ENCODE data around the gene SH3PXD2A. TPM values are rescaled to one million over a fixed set of nuclear protein-coding genes. Genes with fewer than 3 reads are reported as not detected.

SH3PXD2A gene
- total and polyA plus RNA-seq, 12 donors = 6.9 to 44.9 (median 34.4) TPM

- Histone ChIP-seq H3K4me3 (no peak overlapping the region), H3K27ac (peak overlapping the region in 1 of 10 donors; percentile 89), H3K9me3 (no peaks in the 10 kb centered on the region), H3K4me1 (peaks cover 25 to 84% (median 55%) of the 10 kb centered on the region in 9 donors), H3K27me3 (no peaks in the 10 kb centered on the region), H3K36me3 (peaks cover 0 to 73% (median 23%) of the 10 kb centered on the region in 9 donors)
- ATAC-seq (no peak), DNase-seq (peak in 1 of 2 donors; percentile 0)
- TF ChIP-seq CTCF (IDR thresholded peaks at IDR 0.05) = no peak
- WGBS, 2 donors = 96 to 97% methylated on average over 2 of the region's 2 CpGs
- intact Hi-C loops (cut with DNase I) = loop anchor here in 6 of 10 donors (5.0 to 10.0 kb wide), 4 partner anchors 39 to 241 kb away; partner anchors contain the start of gene SH3PXD2A (in 1 of the 6)
These were observed 241.8 kb downstream of the SH3PXD2A start for GRCh38 chr10:103613616-103614015.

GRCh38 chr10:103612462-103613365, 242.7 kb downstream of the SH3PXD2A start:
- intact Hi-C loops (cut with DNase I) = loop anchor here in 6 of 10 donors (5.0 to 10.0 kb wide), 4 partner anchors 40 to 242 kb away; partner anchors contain the start of gene SH3PXD2A (in 1 of the 6)
- Histone ChIP-seq H3K4me1 (peaks cover 18 to 75% (median 46%) of the 10 kb centered on the region in 9 donors), H3K27ac (peak overlapping the region in 1 of 10 donors; percentile 3), H3K36me3 (peaks cover 0 to 69% (median 23%) of the 10 kb centered on the region in 9 donors), H3K27me3 (no peaks in the 10 kb centered on the region), H3K4me3 (no peak overlapping the region), H3K9me3 (no peaks in the 10 kb centered on the region)
- 88 to 92% methylated on average over 17 of the region's 17 CpGs for WGBS, 2 donors
- DNase-seq (peak in 1 of 2 donors; percentile 14), ATAC-seq (peak in 3 of 8 donors; percentile 33 to 46 (median 41))
- no peak for TF ChIP-seq CTCF (IDR thresholded peaks at IDR 0.05)

- DNase-seq (peak in 1 of 2 donors; percentile 9), ATAC-seq (peak in 3 of 8 donors; percentile 24 to 51 (median 42))
- Histone ChIP-seq H3K27ac (peak overlapping the region in 4 of 10 donors; percentile 10 to 60 (median 42)), H3K9me3 (no peaks in the 10 kb centered on the region), H3K36me3 (peaks cover 0 to 58% (median 23%) of the 10 kb centered on the region in 9 donors), H3K4me1 (peaks cover 7 to 59% (median 30%) of the 10 kb centered on the region in 9 donors), H3K4me3 (no peak overlapping the region), H3K27me3 (no peaks in the 10 kb centered on the region)
- 71 to 79% methylated on average over 9 of the region's 9 CpGs for WGBS, 2 donors
- no peak for TF ChIP-seq CTCF (IDR thresholded peaks at IDR 0.05)
- intact Hi-C loops (cut with DNase I) = loop anchor here in 6 of 10 donors (5.0 to 10.0 kb wide), 4 partner anchors 41 to 244 kb away; partner anchors contain the start of gene SH3PXD2A (in 1 of the 6)
These were observed 244.4 kb downstream of the SH3PXD2A start for GRCh38 chr10:103610921-103611511.

GRCh38 chr10:103610083-103610472, 245.3 kb downstream of the SH3PXD2A start:
- WGBS, 2 donors = 54 to 82% methylated on average over 2 of the region's 2 CpGs

More at GRCh38 chr10:103610083-103610472, 245.3 kb downstream of the SH3PXD2A start:
- intact Hi-C loops (cut with DNase I) = loop anchor here in 6 of 10 donors (5.0 to 10.0 kb wide), 4 partner anchors 42 to 245 kb away; partner anchors contain the start of gene SH3PXD2A (in 1 of the 6)
- no peaks in the 10 kb centered on the region for H3K27me3 ChIP-seq
- H3K4me3 ChIP-seq = no peak overlapping the region
- ATAC-seq (no peak), DNase-seq (peak in 1 of 2 donors; percentile 0)
- TF ChIP-seq CTCF (IDR thresholded peaks at IDR 0.05) = no peak
- peaks cover 4 to 60% (median 22%) of the 10 kb centered on the region in 9 donors for H3K4me1 ChIP-seq
- H3K9me3 ChIP-seq = no peaks in the 10 kb centered on the region
- H3K36me3 ChIP-seq = peaks cover 0 to 65% (median 26%) of the 10 kb centered on the region in 9 donors
- peak overlapping the region in 1 of 10 donors; percentile 21 for H3K27ac ChIP-seq

Data from heart right ventricle (tissue), 16 donors.